ENCODE results near the gene LILRB5.

- TF ChIP-seq, protein P1, sequence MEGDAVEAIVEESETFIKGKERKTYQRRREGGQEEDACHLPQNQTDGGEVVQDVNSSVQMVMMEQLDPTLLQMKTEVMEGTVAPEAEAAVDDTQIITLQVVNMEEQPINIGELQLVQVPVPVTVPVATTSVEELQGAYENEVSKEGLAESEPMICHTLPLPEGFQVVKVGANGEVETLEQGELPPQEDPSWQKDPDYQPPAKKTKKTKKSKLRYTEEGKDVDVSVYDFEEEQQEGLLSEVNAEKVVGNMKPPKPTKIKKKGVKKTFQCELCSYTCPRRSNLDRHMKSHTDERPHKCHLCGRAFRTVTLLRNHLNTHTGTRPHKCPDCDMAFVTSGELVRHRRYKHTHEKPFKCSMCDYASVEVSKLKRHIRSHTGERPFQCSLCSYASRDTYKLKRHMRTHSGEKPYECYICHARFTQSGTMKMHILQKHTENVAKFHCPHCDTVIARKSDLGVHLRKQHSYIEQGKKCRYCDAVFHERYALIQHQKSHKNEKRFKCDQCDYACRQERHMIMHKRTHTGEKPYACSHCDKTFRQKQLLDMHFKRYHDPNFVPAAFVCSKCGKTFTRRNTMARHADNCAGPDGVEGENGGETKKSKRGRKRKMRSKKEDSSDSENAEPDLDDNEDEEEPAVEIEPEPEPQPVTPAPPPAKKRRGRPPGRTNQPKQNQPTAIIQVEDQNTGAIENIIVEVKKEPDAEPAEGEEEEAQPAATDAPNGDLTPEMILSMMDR (conservative IDR thresholded peaks at IDR 0.05) = no peak
- no peak for TF ChIP-seq ZFX (IDR thresholded peaks at IDR 0.05)
Observed at GRCh38 chr19:54268936-54269335, 11.9 kb upstream of the LILRB5 start.

Measured in C4-2B (cell line).